HG03521 (cell line): Measurements from ENCODE around the gene TRPV6.

Experiments used
- ATAC-seq: cut with Tn5 transposase; IDR thresholded peaks from one replicate; pipeline ENCODE4 v1.9.1; 2021; ENCODE audit warnings: mild to moderate bottlenecking, moderate library complexity; ENCODE audit not compliant: unreplicated experiment

The TRPV6 gene

GRCh38 chr7:142855756-142856564 is 29.6 kb downstream of the TRPV6 start:
- ATAC-seq, result no peak

- ATAC-seq, result no peak
These were observed 30.3 kb downstream of the TRPV6 start for GRCh38 chr7:142855114-142855743.

GRCh38 chr7:142854372-142855113 is 31.0 kb downstream of the TRPV6 start, which contains the start of gene EPHB6:
EPHB6 (plus strand) TSS chr7:142855076; CDS start chr7:142863228, 8,152 bp downstream.
- ATAC-seq, result peak; percentile 45

GRCh38 chr7:142853739-142854371 is 31.7 kb downstream of the TRPV6 start:
- ATAC-seq, result peak; percentile 85

GRCh38 chr7:142851919-142852318 is 33.6 kb downstream of the TRPV6 start:
- ATAC-seq, result no peak

GRCh38 chr7:142851269-142851668 is 34.3 kb downstream of the TRPV6 start:
- ATAC-seq, result no peak

- no peak for ATAC-seq
These were observed 38.2 kb downstream of the TRPV6 start for GRCh38 chr7:142847353-142847752.

GRCh38 chr7:142842251-142842766 is 43.2 kb downstream of the TRPV6 start:
- no peak for ATAC-seq

- ATAC-seq, result no peak
These were observed 46.9 kb downstream of the TRPV6 start for GRCh38 chr7:142838461-142839213.

GRCh38 chr7:142836426-142836825 is 49.1 kb downstream of the TRPV6 start:
- no peak for ATAC-seq

GRCh38 chr7:142835487-142835886 is 50.1 kb downstream of the TRPV6 start:
- ATAC-seq, result no peak

- no peak for ATAC-seq
These were observed 52.1 kb downstream of the TRPV6 start for GRCh38 chr7:142833174-142834048.

GRCh38 chr7:142832417-142832816 is 53.1 kb downstream of the TRPV6 start:
- ATAC-seq, result no peak

- no peak for ATAC-seq
These were observed 57.5 kb downstream of the TRPV6 start for GRCh38 chr7:142827951-142828500.

- ATAC-seq, result no peak
These were observed 62.8 kb downstream of the TRPV6 start for GRCh38 chr7:142822714-142823113.
